ENCODE results near the gene LETMD1.

Gene LETMD1

GRCh38 chr12:51080136-51080535 lies 32.0 kb downstream of the LETMD1 start:
- DNase-seq: no peak

- no peak for DNase-seq
Measured at GRCh38 chr12:51081421-51081820, 33.3 kb downstream of the LETMD1 start.

GRCh38 chr12:51082561-51083125 lies 34.5 kb downstream of the LETMD1 start:
- peak; percentile 2 for DNase-seq

DNA sequence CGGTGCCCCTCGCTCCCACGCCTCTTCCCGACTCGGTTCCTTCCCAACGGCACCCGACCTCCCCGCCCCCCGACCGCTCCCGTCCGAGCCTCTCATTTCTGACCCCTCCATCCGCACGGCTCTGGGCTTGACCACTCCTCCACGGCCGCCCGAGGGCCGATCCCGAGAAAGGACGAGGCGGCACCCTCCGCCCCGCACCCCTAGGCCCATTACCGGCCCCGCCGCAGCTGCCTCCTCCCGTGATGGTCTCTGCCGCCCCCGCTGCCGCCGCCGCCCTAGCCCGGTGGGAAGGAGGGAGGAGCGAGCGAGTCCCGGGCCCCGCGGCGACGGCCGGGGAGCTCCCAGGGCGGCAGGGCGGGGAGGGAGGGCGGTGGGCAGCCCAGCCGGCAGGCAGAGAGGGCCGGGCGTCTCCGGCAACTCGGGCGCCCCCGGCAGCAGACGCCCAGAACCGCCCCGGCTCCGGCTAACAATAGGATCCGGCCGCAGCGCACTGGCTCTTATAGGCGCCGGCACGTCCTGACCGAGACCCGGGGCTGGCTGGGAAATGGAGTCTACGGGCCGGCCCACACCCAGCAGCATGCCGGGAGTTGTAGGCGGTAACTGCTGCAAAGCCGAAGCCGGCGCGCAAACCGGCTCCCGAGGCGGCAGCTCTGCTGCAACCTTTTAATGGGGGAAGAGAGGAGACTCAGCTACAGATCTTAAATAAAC lies 35.2 kb downstream of the LETMD1 start, which contains the start of gene CSRNP2:
Gene CSRNP2, minus strand, starts transcription at position 471 of the 708 bp plus-strand sequence. CDS start 7,035 bp downstream, outside the sequence.
- DNase-seq: peak; percentile 93

DNA sequence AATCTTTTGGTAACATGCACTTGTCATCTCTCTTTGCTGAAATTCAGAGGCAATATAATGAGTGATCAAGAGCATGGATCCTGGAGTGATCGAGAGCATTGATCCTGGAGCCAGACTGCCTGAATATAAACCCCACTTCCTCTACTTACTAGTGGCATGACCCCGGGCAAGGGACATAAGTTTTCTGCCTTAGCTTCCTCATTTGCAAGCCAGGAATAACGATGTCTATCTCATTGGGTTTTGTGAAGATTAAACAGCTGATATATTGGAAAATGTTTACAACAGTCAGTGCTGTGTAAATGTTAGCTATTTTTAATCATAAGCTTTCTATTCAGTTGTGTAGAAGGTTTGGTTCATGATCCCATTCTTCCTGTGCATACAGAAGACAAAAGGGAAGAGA lies 37.6 kb downstream of the LETMD1 start:
- DNase-seq: no peak

GRCh38 chr12:51086933-51087332 lies 38.8 kb downstream of the LETMD1 start:
- no peak for DNase-seq

DNA sequence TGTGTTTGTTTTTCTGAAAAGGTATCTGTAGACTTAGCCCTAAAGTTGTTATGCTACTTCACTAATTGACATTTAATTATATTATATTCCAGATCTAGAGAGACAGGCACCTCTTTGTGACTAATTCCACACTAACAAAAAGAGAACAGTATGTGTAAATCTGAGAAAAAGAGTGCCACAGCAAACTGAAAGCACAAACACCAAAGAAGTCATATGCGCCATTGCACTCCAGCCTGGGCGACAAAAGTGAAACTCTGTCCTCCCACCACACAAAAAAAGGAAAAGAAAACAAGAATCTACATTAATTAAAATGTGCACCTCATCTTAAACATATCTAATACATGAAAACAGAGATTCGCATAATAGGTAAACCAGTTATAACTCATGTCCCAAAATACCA lies 39.7 kb downstream of the LETMD1 start:
- no peak for DNase-seq

DNA sequence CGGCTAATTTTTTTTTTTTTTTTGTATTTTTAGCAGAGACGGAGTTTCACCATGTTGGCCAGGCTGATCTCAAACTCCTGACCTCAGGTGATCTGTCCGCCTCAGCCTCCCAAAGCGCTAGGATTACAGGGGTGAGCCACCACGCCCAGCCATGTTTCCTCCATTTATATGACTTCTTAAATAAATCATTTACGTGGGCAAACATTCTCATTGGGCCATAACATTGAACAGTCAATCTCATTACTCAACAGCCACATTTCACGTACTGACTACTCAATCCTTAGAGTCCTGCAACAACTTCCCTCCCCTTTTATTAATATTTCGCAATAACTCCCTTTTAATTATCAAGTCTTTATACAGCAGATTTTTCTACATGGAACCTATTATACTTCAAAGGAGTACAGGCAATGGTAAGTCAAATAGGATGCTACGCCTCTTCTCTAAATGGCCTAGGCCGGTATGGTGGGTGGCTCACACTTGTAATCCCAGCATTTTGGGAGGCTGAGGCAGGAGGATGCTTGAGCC lies 42.6 kb downstream of the LETMD1 start:
- DNase-seq: no peak

DNA sequence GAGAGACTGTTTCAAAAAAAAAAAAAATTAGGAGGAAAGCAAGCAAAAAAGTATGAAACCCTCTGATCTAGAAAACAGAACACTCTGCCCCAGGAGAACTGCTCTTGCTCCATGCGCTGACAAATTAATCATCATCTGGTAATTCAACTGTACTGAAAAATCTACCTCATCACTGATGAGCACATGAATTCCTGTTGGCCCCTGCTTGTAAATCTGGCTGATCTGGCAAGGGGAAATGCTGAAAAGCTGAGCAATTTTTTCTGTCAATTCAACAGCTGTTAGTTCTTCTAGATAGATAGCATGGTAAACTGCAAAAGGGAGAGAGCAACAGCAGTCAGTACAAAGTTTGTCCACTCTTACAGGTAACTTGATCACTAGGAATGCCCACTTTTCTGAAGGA lies 50.5 kb downstream of the LETMD1 start:
- DNase-seq: no peak

GRCh38 chr12:51103977-51104376 lies 55.9 kb downstream of the LETMD1 start:
- DNase-seq: no peak

GRCh38 chr12:51108136-51108535 lies 60.0 kb downstream of the LETMD1 start:
- no peak for DNase-seq
